IPS-15b (cell line): ENCODE measurements around the gene ATP7B.

ENCODE experiments used
- H3K27me3 ChIP-seq: one replicate; pipeline ENCODE4 v1.6.1; 2013; ENCODE audit warnings: low read length; ENCODE audit not compliant: control insufficient read depth, insufficient read depth
- H3K36me3 ChIP-seq: one replicate; pipeline ENCODE4 v1.6.1; 2013; ENCODE audit warnings: low read length; ENCODE audit not compliant: control insufficient read depth, insufficient read depth
- H3K4me1 ChIP-seq: one replicate; pipeline ENCODE4 v1.6.1; 2013; ENCODE audit warnings: mild to moderate bottlenecking, low read length; ENCODE audit not compliant: control insufficient read depth, insufficient read depth
- H3K4me3 ChIP-seq: one replicate; pipeline ENCODE4 v1.5.1; 2013; ENCODE audit warnings: low read depth, low read length
- H3K9ac ChIP-seq: one replicate; pipeline ENCODE4 v1.6.1; 2013; ENCODE audit warnings: low read depth, mild to moderate bottlenecking, low read length
- H3K9me3 ChIP-seq: one replicate; pipeline ENCODE4 v1.6.1; 2013; ENCODE audit warnings: mild to moderate bottlenecking, low read length; ENCODE audit not compliant: control insufficient read depth, insufficient read depth

The ATP7B gene

GRCh38 chr13:51892657-51893056, 118.6 kb downstream of the ATP7B start:
- H3K36me3 ChIP-seq: no peaks in the 10 kb centered on the region
- H3K4me3 ChIP-seq: no peak overlapping the region
- H3K9ac ChIP-seq: no peak overlapping the region
- no peaks in the 10 kb centered on the region for H3K9me3 ChIP-seq
- no peaks in the 10 kb centered on the region for H3K27me3 ChIP-seq
- H3K4me1 ChIP-seq: no peaks in the 10 kb centered on the region

- H3K36me3 ChIP-seq: no peaks in the 10 kb centered on the region
Observed at GRCh38 chr13:51887468-51887867, 123.8 kb downstream of the ATP7B start.

GRCh38 chr13:51885651-51886050, 125.6 kb downstream of the ATP7B start:
- no peaks in the 10 kb centered on the region for H3K4me1 ChIP-seq
- no peaks in the 10 kb centered on the region for H3K27me3 ChIP-seq
- H3K36me3 ChIP-seq: no peaks in the 10 kb centered on the region
- H3K4me3 ChIP-seq: no peak overlapping the region
- H3K9me3 ChIP-seq: no peaks in the 10 kb centered on the region
- H3K9ac ChIP-seq: no peak overlapping the region

More at GRCh38 chr13:51887468-51887867, 123.8 kb downstream of the ATP7B start:
- H3K9me3 ChIP-seq: no peaks in the 10 kb centered on the region
- H3K27me3 ChIP-seq: no peaks in the 10 kb centered on the region
- H3K4me3 ChIP-seq: no peak overlapping the region
- no peaks in the 10 kb centered on the region for H3K4me1 ChIP-seq
- H3K9ac ChIP-seq: no peak overlapping the region

GRCh38 chr13:51883226-51883600, 128.0 kb downstream of the ATP7B start:
- Histone ChIP-seq H3K4me1 (no peaks in the 10 kb centered on the region), H3K4me3 (no peak overlapping the region), H3K36me3 (no peaks in the 10 kb centered on the region), H3K9me3 (no peaks in the 10 kb centered on the region), H3K9ac (no peak overlapping the region), H3K27me3 (no peaks in the 10 kb centered on the region)
